Adipose tissue (tissue), 3 donors: ENCODE results near the gene SF3A1. TPM values are rescaled to one million over a fixed set of nuclear protein-coding genes. Genes with fewer than 3 reads are reported as not detected.

Experiments
- H3K27ac ChIP-seq: one replicate; pipeline ENCODE4 v1.5.1; 2013; ENCODE audit warnings: low read depth, low read length
- WGBS, 3 donors: extraction: QIAGEN DNeasy Blood & Tissue Kit; methylation state at CpG; one replicate each; pipeline ENCODE4 v1.1.7; 2013; 5-methylcytosine and 5-hydroxymethylcytosine counted together
- polyA plus RNA-seq, 3 donors: library from polyadenylated mRNA; stranded (reverse); fragments of 200-250 nt; gene quantifications; one replicate each; pipeline ENCODE4 v1.2.3, GENCODE V29; 2013
- donor health status: healthy with polysubstance abuse.
- donor health status: Bipolar disorder and iron deficiency.
- donor health status: healthy.

The SF3A1 gene
- polyA plus RNA-seq, 3 donors, result 22.8 to 34.7 (median 24.9) TPM

DNA sequence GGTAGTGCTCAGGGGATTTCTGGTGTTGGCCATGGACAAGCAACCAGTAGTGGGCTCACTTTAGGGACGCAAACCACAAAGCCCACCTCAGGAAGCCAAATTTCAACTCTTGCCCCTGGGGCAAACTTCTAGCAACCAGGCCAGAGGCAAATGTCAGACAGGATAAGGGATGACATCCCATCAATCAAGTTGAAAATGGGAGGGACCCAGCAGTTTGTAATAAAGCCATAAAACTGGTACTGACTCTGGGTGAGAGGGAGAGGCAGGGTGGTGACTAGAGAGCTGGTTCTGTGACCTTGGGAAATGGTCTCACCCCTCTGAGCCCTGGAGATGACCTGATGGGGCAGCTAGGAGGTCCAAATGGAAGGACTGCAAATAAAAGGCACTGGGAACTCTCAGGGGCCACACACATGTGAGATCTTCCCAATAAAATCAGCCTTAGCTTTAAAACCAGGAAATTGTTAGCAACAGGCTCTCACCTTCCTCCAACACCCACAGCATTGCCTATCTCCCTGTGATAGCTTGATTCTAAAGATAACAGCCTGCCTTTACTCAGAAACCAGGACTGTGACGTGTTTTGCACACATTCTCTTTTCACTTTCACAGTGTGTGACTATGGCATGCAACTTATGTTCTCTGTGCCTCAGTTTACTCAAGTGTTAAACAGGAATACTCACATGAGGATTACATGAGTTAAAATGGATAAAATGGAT is 23.5 kb downstream of the SF3A1 start:
- 87 to 89% (median 88%) methylated on average over 2 of the region's 2 CpGs for WGBS, 3 donors
- no peak overlapping the region for H3K27ac ChIP-seq

GRCh38 chr22:30332551-30332950 is 24.1 kb downstream of the SF3A1 start:
- WGBS, 3 donors, result 78 to 87% (median 81%) methylated on average over 5 of the region's 5 CpGs
- H3K27ac ChIP-seq, result no peak overlapping the region

- no peak overlapping the region for H3K27ac ChIP-seq
- 80 to 87% (median 84%) methylated on average over 3 of the region's 3 CpGs for WGBS, 3 donors
Observed at GRCh38 chr22:30328466-30329049, 28.1 kb downstream of the SF3A1 start.

DNA sequence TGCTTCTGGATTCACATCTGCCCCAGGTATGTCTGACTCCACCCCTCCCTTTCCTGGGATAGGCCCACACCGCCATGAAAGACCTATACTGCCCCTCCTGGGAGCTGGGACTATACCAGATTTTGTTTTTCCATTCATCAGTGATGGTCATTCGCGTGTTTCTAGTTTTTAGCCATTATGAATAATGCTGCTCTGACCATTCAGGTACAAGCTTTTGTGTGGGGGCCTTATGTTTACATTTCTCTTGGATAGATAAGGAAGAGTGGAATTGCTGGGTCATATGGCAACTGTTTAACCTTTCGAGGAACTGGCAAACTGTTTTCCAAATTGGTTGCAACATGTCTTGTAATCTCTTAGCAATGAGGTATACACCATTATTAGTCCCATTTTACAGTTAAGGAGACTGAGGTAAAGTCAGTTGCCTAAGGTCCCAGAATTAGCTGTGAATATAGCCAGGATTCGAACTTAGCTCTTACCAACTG is 28.8 kb downstream of the SF3A1 start:
- no peak overlapping the region for H3K27ac ChIP-seq
- WGBS, 3 donors, result 46 to 80% (median 76%) methylated on average over 5 of the region's 5 CpGs

GRCh38 chr22:30326706-30327362 is 29.9 kb downstream of the SF3A1 start, which contains the start of gene TBC1D10A:
Gene TBC1D10A, minus strand, starts transcription at chr22:30326941. Its CDS starts 60 bp downstream, at chr22:30326881.
- peak within 1 kb of the TSS; percentile 2 for H3K27ac ChIP-seq
- 0 to 1% (median 1%) methylated on average over 54 to 69 of the region's 69 CpGs for WGBS, 3 donors

DNA sequence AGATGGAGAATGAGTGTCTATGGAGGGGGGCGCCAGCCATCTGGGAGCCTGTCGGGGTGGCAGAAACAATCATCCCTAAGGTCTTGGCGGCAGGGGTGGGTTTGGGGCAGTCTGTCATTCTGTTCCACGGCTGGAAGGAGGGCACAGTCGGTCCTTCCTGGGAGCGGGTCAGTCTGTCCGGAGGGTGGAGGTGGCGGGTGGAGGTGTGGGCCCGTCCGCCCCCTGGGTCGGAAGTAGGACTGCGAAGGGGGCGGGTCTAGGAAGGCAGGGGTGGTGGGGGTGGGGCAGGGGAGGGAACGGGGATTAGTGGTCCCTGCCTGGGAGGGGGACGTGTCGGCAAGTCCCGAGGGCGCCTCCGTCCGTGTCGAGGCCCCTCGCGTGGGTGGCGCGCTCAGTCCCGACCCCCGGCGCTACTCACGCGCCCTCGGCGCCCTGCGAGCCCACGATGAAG is 30.4 kb downstream of the SF3A1 start:
- 0 to 1% (median 1%) methylated on average over 19 to 34 of the region's 34 CpGs for WGBS, 3 donors
- H3K27ac ChIP-seq, result no peak overlapping the region

DNA sequence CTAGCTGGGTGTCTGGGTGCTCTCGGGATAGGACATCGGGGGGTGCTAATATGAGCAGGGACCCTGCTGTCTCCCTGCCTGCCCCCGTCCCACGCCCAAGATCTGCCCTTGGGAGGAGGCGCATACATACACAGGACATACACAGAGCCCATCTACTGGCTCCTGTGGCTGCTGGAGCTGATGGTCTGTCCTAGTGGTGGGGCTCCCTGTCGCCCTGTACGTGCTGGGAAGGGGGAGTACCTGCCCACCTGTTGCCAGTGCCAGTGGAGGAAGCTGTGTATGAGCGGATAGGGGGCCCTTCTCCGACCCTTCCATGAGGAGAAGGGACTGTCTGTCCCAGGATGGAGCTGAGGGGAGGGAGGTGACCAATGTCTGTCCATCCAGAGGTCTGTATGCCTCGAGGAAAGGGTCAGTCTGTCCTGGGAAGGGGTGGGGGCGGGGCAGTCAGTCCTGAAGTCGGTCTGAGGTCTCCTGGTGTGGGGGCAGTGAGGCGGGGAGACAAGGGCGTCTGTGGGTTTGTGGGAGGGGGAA is 30.9 kb downstream of the SF3A1 start:
- 31 to 38% (median 35%) methylated on average over 13 to 14 of the region's 14 CpGs for WGBS, 3 donors
- H3K27ac ChIP-seq, result no peak overlapping the region

- no peak overlapping the region for H3K27ac ChIP-seq
- WGBS, 3 donors, result 43 to 61% (median 50%) methylated on average over 5 of the region's 5 CpGs
Observed at GRCh38 chr22:30325065-30325720, 31.5 kb downstream of the SF3A1 start.

DNA sequence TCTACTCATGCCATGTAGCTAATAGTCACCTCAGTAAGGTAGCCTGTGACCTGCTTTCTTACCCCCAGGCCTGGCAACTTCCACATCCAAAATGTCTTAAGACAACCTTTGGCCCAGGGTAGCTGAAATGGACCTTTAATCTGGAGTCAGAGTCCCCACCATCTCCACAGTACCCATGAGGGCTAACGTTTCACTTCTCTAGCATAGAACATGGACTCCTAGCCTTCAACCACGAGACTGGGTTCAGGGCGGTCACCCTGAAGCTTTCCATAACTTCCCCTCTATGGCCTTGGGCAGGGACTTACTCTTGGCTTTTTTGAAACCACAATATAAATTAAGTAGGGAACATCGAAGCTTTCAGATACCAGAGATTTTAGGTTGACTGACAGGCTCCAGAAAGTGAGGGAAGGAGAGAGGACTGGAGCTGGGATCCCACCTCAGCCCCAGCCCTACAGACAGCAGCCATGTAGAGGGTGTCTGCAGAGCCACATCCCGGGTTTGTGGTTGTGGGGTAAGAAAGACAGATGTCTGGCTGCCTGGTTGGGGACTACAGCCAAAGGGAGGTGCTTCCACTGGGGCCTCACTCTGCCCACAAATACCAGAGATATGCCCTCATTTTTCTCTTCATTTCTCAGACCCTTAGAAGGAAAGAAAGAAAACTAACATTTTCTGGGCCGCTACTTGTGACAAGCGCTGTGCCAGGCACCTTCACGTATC is 32.5 kb downstream of the SF3A1 start:
- no peak overlapping the region for H3K27ac ChIP-seq
- WGBS, 3 donors, result 52 to 53% (median 53%) methylated on average over 8 of the region's 8 CpGs

DNA sequence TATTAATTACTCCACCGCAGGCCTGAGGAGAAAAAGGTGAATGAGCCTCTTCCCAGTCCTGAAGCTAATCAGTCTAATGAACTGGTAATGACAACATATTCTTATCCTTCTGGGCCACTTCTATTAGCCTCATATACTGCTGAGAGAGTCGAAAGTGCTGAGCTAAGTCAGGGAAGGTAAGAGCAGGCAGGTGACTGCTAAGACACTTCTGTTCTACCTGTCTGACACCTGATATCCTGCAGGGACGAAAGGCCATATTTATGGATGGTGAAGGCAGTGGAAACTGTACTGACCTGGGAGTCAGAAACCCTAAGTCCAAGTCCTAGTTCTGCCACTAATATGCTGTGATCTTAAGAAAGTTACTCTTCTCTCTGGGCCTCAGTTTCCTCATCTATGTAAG is 33.4 kb downstream of the SF3A1 start:
- WGBS, 3 donors, result 92 to 99% (median 94%) methylated on average over 3 of the region's 3 CpGs
- no peak overlapping the region for H3K27ac ChIP-seq

- WGBS, 3 donors, result 60 to 85% (median 69%) methylated on average over 2 of the region's 2 CpGs
- H3K27ac ChIP-seq, result no peak overlapping the region
Observed at GRCh38 chr22:30321461-30321860, 35.2 kb downstream of the SF3A1 start.

- no peak overlapping the region for H3K27ac ChIP-seq
Observed at GRCh38 chr22:30320021-30320556, 36.6 kb downstream of the SF3A1 start.

GRCh38 chr22:30318799-30319419 is 37.8 kb downstream of the SF3A1 start:
- no peak overlapping the region for H3K27ac ChIP-seq
- WGBS, 3 donors, result 52 to 87% (median 56%) methylated on average over 7 of the region's 7 CpGs

More at GRCh38 chr22:30320021-30320556, 36.6 kb downstream of the SF3A1 start:
- 91 to 96% (median 94%) methylated on average over 3 of the region's 3 CpGs for WGBS, 3 donors

DNA sequence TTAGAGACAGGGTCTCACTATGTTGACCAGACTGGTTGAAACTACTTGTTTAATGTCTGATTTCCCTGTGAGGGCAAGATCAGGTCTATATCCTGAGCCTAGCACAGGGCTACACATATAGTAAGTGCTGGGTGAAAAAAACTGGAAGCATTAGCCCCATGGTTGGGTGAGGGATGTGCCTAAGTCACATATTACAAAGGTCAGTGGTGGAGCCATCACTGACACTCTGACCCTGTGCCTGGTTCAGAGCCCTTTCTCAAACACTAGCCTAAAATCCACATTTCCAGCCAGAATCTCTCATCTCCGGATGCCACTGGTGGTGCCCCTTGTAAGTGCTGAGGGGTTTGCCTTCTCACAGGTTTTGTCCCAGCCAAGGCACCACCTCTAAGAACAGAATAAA is 38.9 kb downstream of the SF3A1 start:
- WGBS, 3 donors, result 94 to 100% (median 100%) methylated on average over 1 of the region's 1 CpG
- H3K27ac ChIP-seq, result no peak overlapping the region

GRCh38 chr22:30315962-30316576 is 40.6 kb downstream of the SF3A1 start:
- WGBS, 3 donors, result 82 to 88% (median 82%) methylated on average over 2 of the region's 2 CpGs

DNA sequence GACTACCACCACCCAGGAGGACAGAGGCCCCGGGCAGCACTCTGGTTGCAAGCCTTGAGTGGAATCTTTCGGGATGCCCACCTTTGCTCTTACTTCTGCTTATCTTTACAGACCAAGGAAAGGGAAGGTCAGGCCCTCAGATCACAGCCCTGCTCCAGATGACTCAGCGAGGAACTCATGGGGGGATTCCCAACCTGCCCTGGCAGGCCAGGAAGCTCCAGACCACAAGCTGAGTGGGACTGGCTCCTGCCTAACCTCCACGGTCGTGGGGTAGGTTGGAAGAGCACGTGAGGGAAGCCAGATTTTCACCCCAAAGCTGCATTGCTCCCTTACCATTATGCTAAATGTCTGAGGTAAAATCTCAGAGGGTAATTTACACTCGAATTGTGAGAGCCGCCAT is 41.8 kb downstream of the SF3A1 start:
- 51 to 85% (median 56%) methylated on average over 8 of the region's 8 CpGs for WGBS, 3 donors
- H3K27ac ChIP-seq, result no peak overlapping the region

More at GRCh38 chr22:30315962-30316576, 40.6 kb downstream of the SF3A1 start:
- H3K27ac ChIP-seq, result no peak overlapping the region
